Stimulated activated CD4-positive, alpha-beta T cell treated with anti-CD3 and anti-CD28 coated beads, Interleukin-2, amount 100 ng/mL, for 48 hours (primary cell): ENCODE measurements around the gene TFPI2.

Source experiments
- DNase-seq, 2 donors: peaks; one replicate each; pipeline ENCODE4 v3.0.0-alpha.2; 2020

The TFPI2 gene

GRCh38 chr7:93902777-93903423 lies 12.3 kb upstream of the TFPI2 start:
- no peak for DNase-seq

GRCh38 chr7:93897680-93898079 lies 7.1 kb upstream of the TFPI2 start:
- no peak for DNase-seq

GRCh38 chr7:93895859-93896600 lies 5.5 kb upstream of the TFPI2 start:
- no peak for DNase-seq

GRCh38 chr7:93894966-93895640 lies 4.5 kb upstream of the TFPI2 start:
- no peak for DNase-seq

- DNase-seq, result no peak
Measured at GRCh38 chr7:93894426-93894825, 3.9 kb upstream of the TFPI2 start.

GRCh38 chr7:93890041-93890463 lies 501 bp downstream of the TFPI2 start:
- no peak for DNase-seq

GRCh38 chr7:93889261-93889660 lies 1.3 kb downstream of the TFPI2 start:
- DNase-seq, result no peak

- no peak for DNase-seq
Measured at GRCh38 chr7:93884541-93884940, 6.0 kb downstream of the TFPI2 start.

- DNase-seq, result no peak
Measured at GRCh38 chr7:93883917-93884345, 6.6 kb downstream of the TFPI2 start.

GRCh38 chr7:93883078-93883916 lies 7.3 kb downstream of the TFPI2 start:
- DNase-seq, result no peak

GRCh38 chr7:93882468-93882867 lies 8.1 kb downstream of the TFPI2 start:
- no peak for DNase-seq

- no peak for DNase-seq
Measured at GRCh38 chr7:93879356-93879755, 11.2 kb downstream of the TFPI2 start.

GRCh38 chr7:93877742-93878141 lies 12.8 kb downstream of the TFPI2 start:
- DNase-seq, result no peak

- DNase-seq, result no peak
Measured at GRCh38 chr7:93873998-93874574, 16.5 kb downstream of the TFPI2 start.

- no peak for DNase-seq
Measured at GRCh38 chr7:93866886-93867285, 23.7 kb downstream of the TFPI2 start.

- no peak for DNase-seq
Measured at GRCh38 chr7:93862651-93863050, 27.9 kb downstream of the TFPI2 start.

- DNase-seq, result no peak
Measured at GRCh38 chr7:93861325-93861949, 29.1 kb downstream of the TFPI2 start.

- no peak for DNase-seq
Measured at GRCh38 chr7:93860261-93860660, 30.3 kb downstream of the TFPI2 start.

- no peak for DNase-seq
Measured at GRCh38 chr7:93858857-93859256, 31.7 kb downstream of the TFPI2 start.

GRCh38 chr7:93856323-93856722 lies 34.2 kb downstream of the TFPI2 start:
- DNase-seq, result no peak

GRCh38 chr7:93855797-93856196 lies 34.8 kb downstream of the TFPI2 start:
- no peak for DNase-seq

- DNase-seq, result no peak
Measured at GRCh38 chr7:93854480-93854879, 36.1 kb downstream of the TFPI2 start.
